HCEC 1CT (cell line): Measurements from ENCODE around the gene UROS.

Source experiments
- DNase-seq: peaks from one replicate; pipeline ENCODE4 v3.0.0-alpha.2; 2017

UROS gene

GRCh38 chr10:125822878-125823662, at the start of gene UROS, which contains the start of gene BCCIP:
Gene UROS, minus strand, starts transcription at chr10:125823258. Its CDS starts 6,759 bp downstream, at chr10:125816499.
Gene BCCIP, plus strand, starts transcription at chr10:125823546. Its CDS starts 12 bp downstream, at chr10:125823558.
- peak; percentile 84 for DNase-seq

- no peak for DNase-seq
Observed at GRCh38 chr10:125871338-125871737, 48.3 kb upstream of the UROS start.

GRCh38 chr10:125868372-125868975, 45.4 kb upstream of the UROS start:
- DNase-seq, result peak; percentile 41

GRCh38 chr10:125866421-125867029, 43.5 kb upstream of the UROS start:
- DNase-seq, result no peak

GRCh38 chr10:125865120-125865519, 42.1 kb upstream of the UROS start:
- DNase-seq, result no peak

GRCh38 chr10:125859128-125859817, 36.2 kb upstream of the UROS start:
- no peak for DNase-seq

- no peak for DNase-seq
Observed at GRCh38 chr10:125857185-125857760, 34.2 kb upstream of the UROS start.

GRCh38 chr10:125852487-125852886, 29.4 kb upstream of the UROS start:
- DNase-seq, result no peak

GRCh38 chr10:125850766-125851731, 28.0 kb upstream of the UROS start:
- no peak for DNase-seq

- DNase-seq, result no peak
Observed at GRCh38 chr10:125849448-125849847, 26.4 kb upstream of the UROS start.

- DNase-seq, result no peak
Observed at GRCh38 chr10:125848857-125849256, 25.8 kb upstream of the UROS start.

- DNase-seq, result no peak
Observed at GRCh38 chr10:125848371-125848770, 25.3 kb upstream of the UROS start.

- DNase-seq, result no peak
Observed at GRCh38 chr10:125846894-125847293, 23.8 kb upstream of the UROS start.

- no peak for DNase-seq
Observed at GRCh38 chr10:125845617-125846016, 22.6 kb upstream of the UROS start.

GRCh38 chr10:125844751-125845221, 21.7 kb upstream of the UROS start:
- DNase-seq, result no peak

GRCh38 chr10:125843603-125844329, 20.7 kb upstream of the UROS start:
- DNase-seq, result no peak

GRCh38 chr10:125840955-125841354, 17.9 kb upstream of the UROS start:
- DNase-seq, result peak; percentile 22

- no peak for DNase-seq
Observed at GRCh38 chr10:125840406-125840805, 17.3 kb upstream of the UROS start.

- DNase-seq, result no peak
Observed at GRCh38 chr10:125838802-125839575, 15.9 kb upstream of the UROS start.

- no peak for DNase-seq
Observed at GRCh38 chr10:125836746-125837145, 13.7 kb upstream of the UROS start.
